ENCODE results near the gene STX7.

Gene STX7

GRCh38 chr6:132446855-132447241, 66.1 kb downstream of the STX7 start:
- H2BK15ac ChIP-seq (ENCODE audit: low read length) = no peak overlapping the region
- peaks cover 0 to 2% of the 10 kb centered on the region in 2 donors for H3K4me1 ChIP-seq (ENCODE audit: control insufficient read depth in 2 of 2, insufficient read depth in 1 of 2, low read depth in 1 of 2, low read length in 2 of 2)
- WGBS, 2 donors (ENCODE audit: extremely low coverage in 2 of 2, insufficient read length in 2 of 2, insufficient replicate concordance in 1 of 2) = no CpG with 5 or more reads among the region's 5 CpGs

GRCh38 chr6:132446141-132446854, 66.6 kb downstream of the STX7 start:
- Histone ChIP-seq H2BK12ac (ENCODE audit: low read length) (no peak overlapping the region), H3K36me3 (replicated peaks in 1 of 2; ENCODE audit: control insufficient read depth in 2 of 2, insufficient read depth in 2 of 2, low read length in 2 of 2) (no peaks in the 10 kb centered on the region), H2BK120ac (ENCODE audit: low read depth, low read length) (no peak overlapping the region), H3K4me2 (ENCODE audit: insufficient read depth, low read length, poor library complexity, severe bottlenecking) (no peak overlapping the region), H3K9me3 (replicated peaks in 1 of 2; ENCODE audit: control insufficient read depth in 2 of 2, insufficient read depth in 1 of 2, low read depth in 1 of 2, low read length in 2 of 2) (no peaks in the 10 kb centered on the region), H3K4ac (ENCODE audit: low read length) (no peak overlapping the region), H3K79me1 (ENCODE audit: low read depth, low read length) (no peaks in the 10 kb centered on the region), H3K4me1 (ENCODE audit: control insufficient read depth in 2 of 2, insufficient read depth in 1 of 2, low read depth in 1 of 2, low read length in 2 of 2) (peaks cover 0 to 2% of the 10 kb centered on the region in 2 donors), H4K91ac (ENCODE audit: low read depth, low read length, poor library complexity) (no peak overlapping the region), H4K8ac (ENCODE audit: low read depth, low read length) (no peak overlapping the region), H3K27ac (replicated peaks; ENCODE audit: low read length) (no peak overlapping the region), H3K4me3 (ENCODE audit: low read length in 2 of 2) (no peak overlapping the region), H2AK5ac (ENCODE audit: low read depth, low read length) (no peak overlapping the region), H2AFZ (ENCODE audit: low read length) (no peak overlapping the region), H3K9ac (ENCODE audit: low read depth, low read length, poor library complexity) (no peak overlapping the region), H3K23ac (ENCODE audit: low read depth, low read length, poor library complexity) (no peak overlapping the region), H3K27me3 (ENCODE audit: control insufficient read depth in 3 of 3, insufficient read depth in 3 of 3, low read depth in 1 of 3, low read length in 3 of 3) (no peaks in the 10 kb centered on the region), H2BK5ac (ENCODE audit: low read length) (no peak overlapping the region), H3K18ac (ENCODE audit: low read length) (no peak overlapping the region), H2BK15ac (ENCODE audit: low read length) (no peak overlapping the region), H3K14ac (ENCODE audit: low read length) (no peak overlapping the region)
- no CpG with 5 or more reads among the region's 4 CpGs for WGBS, 2 donors (ENCODE audit: extremely low coverage in 2 of 2, insufficient read length in 2 of 2, insufficient replicate concordance in 1 of 2)
- DNase-seq (ENCODE audit: low spot score) = no peak

More at GRCh38 chr6:132446855-132447241, 66.1 kb downstream of the STX7 start:
- H2AK5ac ChIP-seq (ENCODE audit: low read depth, low read length) = no peak overlapping the region
- no peak overlapping the region for H4K8ac ChIP-seq (ENCODE audit: low read depth, low read length)
- H3K9ac ChIP-seq (ENCODE audit: low read depth, low read length, poor library complexity) = no peak overlapping the region
- no peak overlapping the region for H2AFZ ChIP-seq (ENCODE audit: low read length)
- H3K4me2 ChIP-seq (ENCODE audit: insufficient read depth, low read length, poor library complexity, severe bottlenecking) = no peak overlapping the region
- no peak overlapping the region for H2BK12ac ChIP-seq (ENCODE audit: low read length)
- no peaks in the 10 kb centered on the region for H3K9me3 ChIP-seq (replicated peaks in 1 of 2; ENCODE audit: control insufficient read depth in 2 of 2, insufficient read depth in 1 of 2, low read depth in 1 of 2, low read length in 2 of 2)
- no peak overlapping the region for H3K14ac ChIP-seq (ENCODE audit: low read length)
- no peak overlapping the region for H3K4me3 ChIP-seq (ENCODE audit: low read length in 2 of 2)
- H3K27me3 ChIP-seq (ENCODE audit: control insufficient read depth in 3 of 3, insufficient read depth in 3 of 3, low read depth in 1 of 3, low read length in 3 of 3) = no peaks in the 10 kb centered on the region
- H3K4ac ChIP-seq (ENCODE audit: low read length) = no peak overlapping the region
- H3K27ac ChIP-seq (replicated peaks; ENCODE audit: low read length) = no peak overlapping the region
- no peak overlapping the region for H3K23ac ChIP-seq (ENCODE audit: low read depth, low read length, poor library complexity)
- H4K91ac ChIP-seq (ENCODE audit: low read depth, low read length, poor library complexity) = no peak overlapping the region
- H3K18ac ChIP-seq (ENCODE audit: low read length) = no peak overlapping the region
- no peaks in the 10 kb centered on the region for H3K36me3 ChIP-seq (replicated peaks in 1 of 2; ENCODE audit: control insufficient read depth in 2 of 2, insufficient read depth in 2 of 2, low read length in 2 of 2)
- no peak overlapping the region for H2BK120ac ChIP-seq (ENCODE audit: low read depth, low read length)
- H2BK5ac ChIP-seq (ENCODE audit: low read length) = no peak overlapping the region
- no peaks in the 10 kb centered on the region for H3K79me1 ChIP-seq (ENCODE audit: low read depth, low read length)
- no peak for DNase-seq (ENCODE audit: low spot score)

DNA sequence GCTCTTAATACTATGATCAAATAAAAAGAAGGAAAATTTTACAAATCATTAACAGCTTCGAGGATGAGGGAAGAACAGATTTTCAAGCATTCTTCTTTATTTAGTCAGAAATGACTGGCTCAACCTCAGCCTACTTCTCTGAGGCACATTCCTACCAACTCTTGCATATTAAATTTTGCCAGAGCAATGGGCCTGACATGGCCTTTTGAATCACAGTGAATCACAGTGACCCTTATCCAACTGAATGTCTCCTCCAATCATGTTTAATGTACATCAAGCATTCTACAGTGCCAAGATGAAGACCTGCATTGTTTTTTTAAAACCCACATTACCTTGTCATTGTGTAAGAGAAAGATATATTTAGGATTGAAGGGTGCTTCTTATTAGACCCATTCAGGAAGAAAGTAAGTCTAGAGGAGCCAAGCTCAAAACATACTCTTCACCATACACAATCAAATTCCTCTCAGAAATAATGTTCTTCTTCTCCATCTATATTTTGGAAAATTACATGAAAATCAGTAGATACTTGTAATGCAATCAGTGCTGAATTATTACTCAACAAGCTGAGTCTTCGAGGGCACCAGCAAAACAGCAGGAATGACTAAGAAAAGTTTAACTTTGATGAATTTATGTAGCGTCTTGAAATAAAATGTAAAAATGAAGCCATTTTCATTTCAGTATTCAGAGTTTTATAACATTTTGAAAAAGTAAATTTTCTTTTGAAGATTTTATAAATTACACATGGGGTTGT, 67.5 kb downstream of the STX7 start:
- WGBS, 2 donors (ENCODE audit: extremely low coverage in 2 of 2, insufficient read length in 2 of 2, insufficient replicate concordance in 1 of 2) = no CpG with 5 or more reads among the region's 3 CpGs
- Histone ChIP-seq H3K4me1 (ENCODE audit: control insufficient read depth in 2 of 2, insufficient read depth in 1 of 2, low read depth in 1 of 2, low read length in 2 of 2) (peaks cover 0 to 2% of the 10 kb centered on the region in 2 donors), H2BK5ac (ENCODE audit: low read length) (no peak overlapping the region), H4K91ac (ENCODE audit: low read depth, low read length, poor library complexity) (no peak overlapping the region), H2BK12ac (ENCODE audit: low read length) (no peak overlapping the region), H3K14ac (ENCODE audit: low read length) (no peak overlapping the region), H3K4me3 (ENCODE audit: low read length in 2 of 2) (no peak overlapping the region), H2BK15ac (ENCODE audit: low read length) (no peak overlapping the region), H3K27me3 (ENCODE audit: control insufficient read depth in 3 of 3, insufficient read depth in 3 of 3, low read depth in 1 of 3, low read length in 3 of 3) (no peaks in the 10 kb centered on the region), H3K9ac (ENCODE audit: low read depth, low read length, poor library complexity) (no peak overlapping the region), H3K27ac (replicated peaks; ENCODE audit: low read length) (no peak overlapping the region), H3K18ac (ENCODE audit: low read length) (no peak overlapping the region), H3K4me2 (ENCODE audit: insufficient read depth, low read length, poor library complexity, severe bottlenecking) (no peak overlapping the region), H3K4ac (ENCODE audit: low read length) (no peak overlapping the region), H3K79me1 (ENCODE audit: low read depth, low read length) (no peaks in the 10 kb centered on the region), H2AK5ac (ENCODE audit: low read depth, low read length) (no peak overlapping the region), H3K36me3 (replicated peaks in 1 of 2; ENCODE audit: control insufficient read depth in 2 of 2, insufficient read depth in 2 of 2, low read length in 2 of 2) (no peaks in the 10 kb centered on the region), H4K8ac (ENCODE audit: low read depth, low read length) (no peak overlapping the region), H2AFZ (ENCODE audit: low read length) (no peak overlapping the region), H3K9me3 (replicated peaks in 1 of 2; ENCODE audit: control insufficient read depth in 2 of 2, insufficient read depth in 1 of 2, low read depth in 1 of 2, low read length in 2 of 2) (peaks cover 0 to 4% of the 10 kb centered on the region in 2 donors), H2BK120ac (ENCODE audit: low read depth, low read length) (no peak overlapping the region), H3K23ac (ENCODE audit: low read depth, low read length, poor library complexity) (no peak overlapping the region)
- DNase-seq (ENCODE audit: low spot score) = no peak

GRCh38 chr6:132443206-132443605, 69.7 kb downstream of the STX7 start:
- H2BK12ac ChIP-seq (ENCODE audit: low read length) = no peak overlapping the region
- H3K36me3 ChIP-seq (replicated peaks in 1 of 2; ENCODE audit: control insufficient read depth in 2 of 2, insufficient read depth in 2 of 2, low read length in 2 of 2) = no peaks in the 10 kb centered on the region
- peaks cover 0 to 2% of the 10 kb centered on the region in 2 donors for H3K4me1 ChIP-seq (ENCODE audit: control insufficient read depth in 2 of 2, insufficient read depth in 1 of 2, low read depth in 1 of 2, low read length in 2 of 2)
- no peak overlapping the region for H3K4ac ChIP-seq (ENCODE audit: low read length)
- H3K4me2 ChIP-seq (ENCODE audit: insufficient read depth, low read length, poor library complexity, severe bottlenecking) = no peak overlapping the region
- no peak overlapping the region for H3K14ac ChIP-seq (ENCODE audit: low read length)
- H4K91ac ChIP-seq (ENCODE audit: low read depth, low read length, poor library complexity) = no peak overlapping the region
- no peak overlapping the region for H3K18ac ChIP-seq (ENCODE audit: low read length)
- no peak overlapping the region for H2AK5ac ChIP-seq (ENCODE audit: low read depth, low read length)
- no peak overlapping the region for H4K8ac ChIP-seq (ENCODE audit: low read depth, low read length)
- no peaks in the 10 kb centered on the region for H3K79me1 ChIP-seq (ENCODE audit: low read depth, low read length)
- no peak overlapping the region for H3K23ac ChIP-seq (ENCODE audit: low read depth, low read length, poor library complexity)
- H2BK120ac ChIP-seq (ENCODE audit: low read depth, low read length) = no peak overlapping the region
- H2BK15ac ChIP-seq (ENCODE audit: low read length) = no peak overlapping the region
- peaks cover 0 to 4% of the 10 kb centered on the region in 2 donors for H3K9me3 ChIP-seq (replicated peaks in 1 of 2; ENCODE audit: control insufficient read depth in 2 of 2, insufficient read depth in 1 of 2, low read depth in 1 of 2, low read length in 2 of 2)
- H3K27me3 ChIP-seq (ENCODE audit: control insufficient read depth in 3 of 3, insufficient read depth in 3 of 3, low read depth in 1 of 3, low read length in 3 of 3) = no peaks in the 10 kb centered on the region
- no peak overlapping the region for H2BK5ac ChIP-seq (ENCODE audit: low read length)
- H3K27ac ChIP-seq (replicated peaks; ENCODE audit: low read length) = no peak overlapping the region
- no peak for DNase-seq (ENCODE audit: low spot score)
- H2AFZ ChIP-seq (ENCODE audit: low read length) = no peak overlapping the region
- no peak overlapping the region for H3K9ac ChIP-seq (ENCODE audit: low read depth, low read length, poor library complexity)
- H3K4me3 ChIP-seq (ENCODE audit: low read length in 2 of 2) = no peak overlapping the region
